Ammon's horn (tissue), 1 donor: ENCODE data around the gene PLCG2.
"Not testable (repeated sequence)": the region's sequence is repeated elsewhere in the genome, so short reads cannot be mapped to it uniquely, and the experiment has no call there.

Source experiments
- DNase-seq: peaks from one replicate; pipeline ENCODE4 v3.0.0-alpha.2; 2016; ENCODE audit warnings: low spot score

PLCG2 gene

DNA sequence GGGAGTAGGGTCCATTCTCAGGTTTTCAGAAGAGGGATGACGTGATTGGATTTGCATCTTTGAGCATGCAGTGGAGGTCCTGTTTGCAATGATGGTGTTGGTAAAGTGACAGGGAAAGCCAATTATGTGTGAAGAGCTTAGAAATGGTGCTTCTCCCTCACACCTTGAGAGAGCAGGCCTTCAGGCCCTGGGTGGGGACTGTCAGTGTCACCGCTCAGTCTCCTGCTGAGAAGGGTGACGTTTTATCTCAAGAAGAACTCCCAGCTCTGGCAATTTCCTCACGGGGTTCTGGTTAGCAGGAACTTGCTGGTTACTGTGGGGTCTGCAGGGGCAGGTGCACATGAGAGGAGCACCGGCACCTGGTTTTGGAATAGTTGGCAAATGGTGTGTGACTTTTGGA lies 11.2 kb downstream of the PLCG2 start:
- no peak for DNase-seq

DNA sequence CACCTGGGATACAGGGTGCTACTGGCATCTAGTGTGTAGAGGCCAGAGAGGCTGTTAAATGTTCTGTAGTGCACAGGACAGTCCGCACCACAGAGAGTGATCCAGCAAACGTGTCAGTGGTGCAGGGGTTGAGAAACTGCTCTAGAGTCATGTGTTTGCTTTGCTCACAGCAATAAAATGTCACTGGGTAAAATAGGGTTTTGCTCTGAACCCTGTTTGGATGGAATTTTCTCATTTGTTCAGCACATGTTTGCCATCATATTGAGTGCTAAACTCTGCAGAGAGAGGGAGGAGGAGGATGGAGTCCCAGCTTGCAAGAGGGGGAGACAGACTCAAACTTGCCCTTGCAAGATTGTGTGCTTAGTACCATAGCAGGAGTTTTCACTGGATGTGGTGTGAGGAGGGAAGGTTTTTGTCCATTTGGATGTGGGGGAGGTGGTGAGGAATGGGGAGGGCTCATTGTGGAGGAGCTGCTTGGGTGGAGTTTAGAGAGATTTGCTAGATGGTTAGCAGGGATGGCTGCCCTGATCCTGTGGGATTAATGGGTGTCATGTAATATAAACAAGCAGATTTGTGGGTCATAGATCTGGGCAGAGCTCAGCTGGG lies 11.8 kb downstream of the PLCG2 start:
- DNase-seq = no peak

DNA sequence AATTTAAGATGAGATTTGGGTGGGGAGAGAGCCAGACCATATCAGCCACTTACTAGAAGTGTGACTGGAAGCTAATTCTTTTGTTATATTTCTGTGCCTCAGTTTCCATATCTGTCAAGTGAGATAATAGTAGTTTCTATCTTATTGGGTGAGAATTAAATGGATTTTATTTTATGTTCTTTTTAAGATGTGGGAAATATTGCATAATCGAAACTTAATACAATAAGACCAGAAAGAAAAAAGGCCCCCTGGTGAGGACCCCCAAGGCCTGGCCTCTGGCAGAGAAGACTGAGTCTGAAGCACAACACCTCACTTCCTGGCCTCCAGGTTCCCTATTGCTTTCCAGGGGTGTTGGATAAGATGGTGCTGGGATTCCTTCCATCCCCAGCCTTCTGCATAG lies 13.7 kb downstream of the PLCG2 start:
- DNase-seq = no peak

DNA sequence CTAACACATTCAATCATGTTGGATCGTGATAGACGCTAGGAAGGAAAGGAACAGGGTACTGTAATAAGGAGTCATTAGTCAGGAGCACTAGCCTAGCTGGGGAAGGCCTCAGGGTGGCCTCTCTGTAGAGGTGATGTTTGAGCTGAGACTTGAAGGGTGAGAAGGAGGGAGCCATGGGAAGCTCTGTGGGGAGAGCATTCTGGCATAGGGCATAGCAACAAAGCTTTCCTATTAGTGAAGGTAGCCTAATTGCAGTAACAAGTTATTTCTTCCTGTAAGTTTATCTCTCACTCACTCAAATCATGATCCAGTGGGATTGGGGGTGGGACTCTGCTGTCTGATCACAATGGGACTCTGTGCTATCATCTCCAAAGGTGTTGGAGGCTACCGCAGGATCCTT lies 16.1 kb downstream of the PLCG2 start:
- DNase-seq = no peak

DNA sequence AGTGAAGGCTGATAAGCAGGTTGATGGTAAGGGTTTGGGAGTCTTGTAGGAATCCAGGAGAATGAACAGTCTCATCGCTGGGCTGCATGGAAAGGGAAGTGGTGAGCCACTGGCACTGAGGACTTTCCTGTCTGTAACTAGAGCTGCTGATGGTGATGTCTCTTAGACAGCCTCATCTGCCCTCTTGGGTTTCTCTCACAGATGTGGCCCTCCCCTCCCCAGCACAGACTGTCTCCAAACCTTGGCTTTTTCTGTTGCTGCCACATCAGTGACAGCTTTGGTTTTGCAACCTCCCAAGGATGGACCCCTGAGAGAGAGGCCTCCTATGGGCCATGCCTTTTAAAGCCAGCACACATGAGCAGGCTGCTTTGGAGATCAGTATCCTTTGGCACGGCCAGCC lies 16.9 kb downstream of the PLCG2 start:
- peak; percentile 52 for DNase-seq

DNA sequence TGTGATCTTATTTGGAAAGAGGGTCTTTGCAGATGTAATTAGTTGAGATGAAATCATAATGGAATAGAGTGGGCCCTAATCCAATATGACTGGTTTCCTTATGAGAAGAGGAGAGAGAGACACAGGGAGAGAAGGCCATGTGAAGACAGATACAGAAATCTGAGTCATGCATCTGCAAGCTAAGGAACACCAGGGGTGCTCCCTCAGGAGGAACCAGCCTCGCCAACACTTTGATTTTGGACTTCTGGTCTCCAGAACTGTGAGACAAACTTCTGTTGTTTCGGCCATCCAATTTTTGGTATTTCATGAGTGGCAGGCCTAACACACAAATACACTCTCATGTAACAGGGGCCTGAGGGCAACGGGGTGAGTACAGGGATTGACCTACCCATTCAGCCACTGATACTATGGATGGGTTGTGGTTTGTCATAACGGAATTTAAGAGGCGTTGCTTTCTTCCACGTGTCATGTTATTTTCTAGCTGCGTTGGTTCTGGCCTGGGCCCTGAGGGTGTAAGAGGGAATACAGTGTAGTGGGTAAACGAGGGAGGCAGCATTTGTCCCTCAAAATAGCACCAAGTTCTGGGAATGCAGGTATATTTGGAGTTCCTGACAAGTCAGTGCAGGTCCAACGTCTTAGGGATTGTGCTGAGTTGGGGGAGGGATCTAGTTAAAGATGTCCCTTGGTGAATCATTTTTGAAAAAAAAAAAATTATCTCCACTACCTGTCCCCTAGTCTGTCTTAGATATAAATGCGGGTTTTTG lies 17.7 kb downstream of the PLCG2 start:
- DNase-seq = no peak

DNA sequence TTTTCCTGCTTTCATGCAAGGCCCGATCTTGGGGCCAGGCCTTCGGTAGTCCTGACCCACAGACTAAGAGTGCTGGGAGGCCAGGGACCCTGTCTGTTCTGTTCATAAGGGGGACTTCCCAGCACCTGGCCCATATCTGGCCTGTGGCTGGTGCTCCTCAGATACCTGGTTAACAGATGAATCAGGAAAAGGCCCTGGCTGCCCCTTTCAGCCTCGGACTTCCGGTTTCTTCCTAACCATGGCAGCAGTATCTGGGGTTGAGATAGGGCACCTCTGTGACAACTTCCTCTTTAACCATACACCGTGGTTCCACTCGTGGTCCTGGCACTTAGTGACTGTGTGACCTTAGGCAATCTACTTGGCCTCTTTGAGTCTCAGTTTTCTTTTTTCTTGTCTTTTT lies 18.4 kb downstream of the PLCG2 start:
- peak; percentile 34 for DNase-seq

DNA sequence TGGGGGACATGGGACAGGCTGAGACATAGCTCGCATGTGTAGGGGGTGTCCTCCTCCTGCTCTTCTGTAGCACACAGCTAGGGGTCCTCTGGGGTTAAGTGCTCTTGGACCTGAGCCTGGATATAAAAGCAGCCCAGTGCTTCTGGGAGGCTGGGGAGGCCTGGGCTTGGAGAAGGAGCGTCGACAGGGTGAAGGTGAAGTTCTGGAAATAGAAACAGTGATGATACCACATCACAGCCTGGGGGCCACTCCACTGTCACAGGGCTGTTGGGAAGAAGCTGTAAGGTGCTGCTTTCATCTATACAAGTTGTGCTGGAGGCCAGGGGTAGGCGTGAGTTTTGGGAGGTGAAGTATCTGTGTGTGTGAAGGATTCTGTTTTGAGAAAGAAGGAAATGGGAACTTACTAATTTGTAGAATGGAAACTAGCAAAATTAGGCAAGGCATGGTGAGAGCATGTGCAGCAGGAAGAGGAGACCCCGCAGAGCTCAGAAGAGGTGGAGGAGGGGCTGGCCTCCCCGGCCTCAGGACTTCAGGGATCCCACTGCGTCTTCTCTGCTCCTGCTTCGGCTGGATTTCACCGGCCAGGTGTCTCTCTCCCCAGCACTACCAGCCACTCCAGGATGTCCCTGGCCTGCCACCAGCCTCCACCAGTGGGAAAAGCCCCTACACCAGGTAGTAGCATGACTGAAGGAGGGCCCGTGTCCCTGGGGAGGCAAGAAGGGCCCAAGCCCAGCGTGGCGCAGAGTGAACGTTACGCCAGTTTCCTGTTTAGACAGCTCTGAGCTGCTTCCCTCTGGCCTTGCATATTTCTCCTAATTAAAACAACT lies 19.4 kb downstream of the PLCG2 start:
- no peak for DNase-seq

DNA sequence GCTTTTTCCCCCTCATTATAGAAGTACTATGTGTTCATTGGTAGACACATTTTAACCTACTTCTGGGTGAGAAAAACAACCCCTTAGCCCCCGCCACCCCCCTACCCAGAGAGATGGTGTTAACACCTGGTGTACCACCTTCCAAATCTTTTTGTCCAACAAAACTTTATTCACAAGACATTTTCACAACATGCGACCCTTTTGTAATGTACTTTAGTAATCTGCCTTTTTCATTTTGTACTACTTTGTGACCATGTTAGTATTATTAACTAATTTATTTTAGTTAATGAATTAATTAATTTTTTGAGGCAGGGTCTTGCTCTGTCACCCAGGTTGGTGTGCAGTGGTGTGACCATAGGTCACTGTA lies 20.0 kb downstream of the PLCG2 start:
- no peak for DNase-seq

DNA sequence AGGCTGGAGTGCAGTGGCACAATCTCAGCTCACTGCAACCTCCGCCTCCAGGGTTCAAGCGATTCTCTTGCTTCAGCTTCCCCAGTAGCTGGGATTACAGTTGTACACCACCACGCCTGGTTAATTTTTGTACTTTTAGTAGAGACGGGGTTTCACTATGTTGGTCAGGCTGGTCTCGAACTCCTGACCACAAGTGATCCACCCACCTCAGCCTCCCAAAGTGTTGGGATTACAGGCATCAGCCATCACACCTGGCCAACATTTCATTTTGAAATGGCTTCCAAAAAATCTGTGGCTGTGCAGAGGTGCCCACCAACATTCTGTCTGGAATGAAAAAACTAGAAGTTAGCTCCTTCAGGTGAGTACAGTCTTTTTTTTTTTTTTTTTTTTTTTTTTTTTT lies 22.6 kb downstream of the PLCG2 start:
- DNase-seq = not testable (repeated sequence)

DNA sequence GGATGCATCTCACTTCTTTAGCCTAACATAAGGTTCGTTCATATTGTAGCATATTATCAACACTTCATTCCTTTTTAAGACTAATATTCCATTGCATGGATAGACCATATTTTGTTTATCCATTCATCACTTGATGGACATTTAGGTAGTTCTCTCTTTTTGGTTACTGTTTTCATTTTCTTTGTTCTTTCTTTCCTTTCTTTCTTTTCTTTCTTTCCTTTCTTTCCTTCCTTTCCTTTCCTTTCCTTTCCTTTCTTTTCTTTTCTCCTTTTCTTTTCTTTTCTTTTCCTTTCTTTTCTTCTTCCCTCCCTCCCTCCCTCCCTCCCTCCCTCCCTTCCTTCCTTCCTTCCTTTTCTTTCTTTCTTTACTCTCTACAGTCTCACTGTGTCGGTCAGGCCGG lies 24.2 kb downstream of the PLCG2 start:
- no peak for DNase-seq

DNA sequence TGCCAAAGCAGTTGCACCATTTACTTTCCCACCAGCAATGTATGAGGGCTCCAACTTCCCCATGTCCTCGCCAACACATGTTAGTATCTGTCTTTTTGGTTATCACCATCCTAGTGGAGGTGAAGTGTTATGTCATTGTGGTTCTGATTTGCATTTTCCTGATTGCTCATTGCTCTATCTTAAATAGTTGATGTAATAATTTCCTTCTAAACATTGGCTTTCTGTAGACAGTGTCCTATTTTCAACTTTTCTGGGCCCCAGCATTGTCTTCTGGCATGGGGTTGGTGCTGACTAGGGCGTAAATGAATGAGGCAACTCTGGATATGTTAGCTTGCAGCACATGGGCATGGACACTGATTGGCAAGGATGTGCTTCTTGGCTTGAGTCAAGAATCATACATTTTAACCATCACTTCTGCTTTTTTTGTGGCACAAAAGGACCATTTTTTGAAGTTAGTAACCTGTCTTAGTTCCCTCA lies 25.1 kb downstream of the PLCG2 start:
- no peak for DNase-seq

DNA sequence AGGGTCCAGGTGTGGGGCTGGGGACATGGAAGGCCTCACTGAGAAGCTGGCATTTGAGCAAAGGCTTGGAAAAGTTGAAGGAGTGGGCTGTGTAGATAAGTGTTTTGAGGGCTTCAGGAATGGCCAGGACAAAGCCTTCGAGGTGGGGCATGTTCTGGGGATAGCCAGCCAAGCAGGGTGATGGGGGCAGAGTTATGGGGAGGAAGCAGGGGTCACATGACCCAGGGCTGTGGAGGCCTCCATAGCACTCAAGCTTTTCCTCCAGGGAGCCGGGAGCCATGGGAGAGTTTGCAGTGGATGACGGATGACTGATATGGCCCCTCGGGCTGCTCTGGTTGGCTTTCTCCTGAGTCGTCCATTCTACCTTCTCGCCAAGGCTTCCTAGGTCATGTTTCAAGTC lies 27.6 kb downstream of the PLCG2 start:
- no peak for DNase-seq

DNA sequence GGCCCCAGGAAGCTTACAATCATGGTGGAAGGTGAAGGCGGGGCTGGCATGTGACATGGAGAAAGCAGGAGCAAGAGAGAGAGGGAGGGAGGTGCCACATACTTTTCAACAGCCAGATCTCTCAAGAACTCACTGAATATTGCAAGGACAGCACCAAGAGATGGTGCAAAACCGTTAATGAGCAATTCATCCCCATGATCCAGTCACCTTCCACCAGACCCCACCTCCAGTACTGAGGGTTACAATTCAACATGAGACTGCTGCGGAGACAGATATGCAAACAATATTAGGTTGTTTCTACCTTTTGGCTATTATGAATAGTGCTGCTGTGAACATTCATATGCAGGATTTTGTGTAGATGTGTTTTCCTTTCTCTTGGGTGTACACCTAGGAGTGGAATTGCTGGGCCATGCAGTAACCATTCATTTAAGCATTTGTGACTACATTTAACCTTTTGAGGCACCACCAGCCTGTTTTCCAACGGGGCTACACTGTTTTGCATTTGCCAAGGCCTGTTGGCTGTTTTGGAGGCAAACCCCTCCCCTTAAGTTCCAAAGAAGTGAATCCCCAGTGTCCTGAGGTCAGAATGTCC lies 28.8 kb downstream of the PLCG2 start:
- no peak for DNase-seq

DNA sequence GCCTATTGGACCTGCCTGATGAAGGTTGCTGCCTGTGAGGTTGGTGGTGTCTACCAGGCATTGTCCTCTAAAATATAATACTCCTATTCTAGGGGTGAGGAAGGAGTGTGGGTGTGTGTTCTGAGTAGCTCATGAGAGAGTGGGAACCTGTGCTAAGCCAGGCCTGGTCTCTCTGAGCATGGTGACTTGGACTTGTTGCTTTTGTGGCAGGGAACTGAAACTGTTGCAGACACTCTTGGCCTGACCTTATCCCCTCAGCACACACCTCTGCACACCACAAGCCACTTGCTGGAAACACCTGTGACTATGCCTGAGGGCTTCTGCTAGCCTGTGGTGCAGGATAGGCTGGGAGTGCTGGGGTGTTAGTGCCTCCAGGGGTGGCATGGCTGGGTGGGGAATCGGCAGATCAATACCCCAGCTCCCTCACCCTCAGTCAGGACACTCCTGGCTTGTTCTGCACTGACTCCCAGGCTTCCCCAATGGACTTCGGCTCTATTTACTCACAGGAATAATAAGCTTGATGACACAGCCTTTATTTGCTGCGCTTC lies 29.9 kb downstream of the PLCG2 start:
- no peak for DNase-seq

DNA sequence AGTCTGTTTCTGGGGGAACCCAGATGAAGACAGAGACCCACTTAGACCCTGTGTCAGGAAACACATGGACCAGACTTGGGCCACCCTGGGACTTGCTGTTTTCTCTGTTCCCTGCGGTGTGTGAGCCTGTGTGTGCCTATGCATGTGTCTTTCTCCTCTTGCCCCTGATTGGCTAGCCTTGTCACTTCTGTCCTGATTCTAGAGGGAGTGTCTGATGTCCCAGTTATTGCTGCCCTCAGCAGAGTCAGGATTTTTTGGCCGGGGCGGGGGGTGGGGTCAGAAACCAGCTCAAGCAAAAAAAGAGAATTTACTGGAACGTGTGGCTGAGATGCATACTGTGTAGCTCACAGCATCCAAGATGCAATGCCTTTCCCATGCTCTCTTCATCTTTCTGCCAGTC lies 30.5 kb downstream of the PLCG2 start:
- no peak for DNase-seq

DNA sequence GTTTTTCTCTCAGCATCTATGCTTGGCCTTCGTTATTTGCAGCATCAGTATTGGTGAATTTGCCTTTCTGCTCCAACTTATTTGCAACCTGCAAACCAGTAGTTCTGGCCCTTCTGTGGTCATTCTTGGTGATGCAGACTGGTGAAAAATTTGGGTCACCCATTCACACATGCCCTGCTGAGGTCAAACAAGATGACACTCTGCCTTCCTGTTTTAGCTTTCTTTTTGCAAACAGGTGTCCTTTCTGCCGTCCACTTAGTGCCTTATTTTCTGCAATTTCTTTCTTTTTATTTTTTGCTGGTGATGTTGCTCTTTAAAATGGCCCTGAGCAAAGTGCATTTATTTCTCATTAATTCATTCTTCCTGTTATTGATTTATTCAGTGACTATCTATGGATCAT lies 31.3 kb downstream of the PLCG2 start:
- DNase-seq = no peak

DNA sequence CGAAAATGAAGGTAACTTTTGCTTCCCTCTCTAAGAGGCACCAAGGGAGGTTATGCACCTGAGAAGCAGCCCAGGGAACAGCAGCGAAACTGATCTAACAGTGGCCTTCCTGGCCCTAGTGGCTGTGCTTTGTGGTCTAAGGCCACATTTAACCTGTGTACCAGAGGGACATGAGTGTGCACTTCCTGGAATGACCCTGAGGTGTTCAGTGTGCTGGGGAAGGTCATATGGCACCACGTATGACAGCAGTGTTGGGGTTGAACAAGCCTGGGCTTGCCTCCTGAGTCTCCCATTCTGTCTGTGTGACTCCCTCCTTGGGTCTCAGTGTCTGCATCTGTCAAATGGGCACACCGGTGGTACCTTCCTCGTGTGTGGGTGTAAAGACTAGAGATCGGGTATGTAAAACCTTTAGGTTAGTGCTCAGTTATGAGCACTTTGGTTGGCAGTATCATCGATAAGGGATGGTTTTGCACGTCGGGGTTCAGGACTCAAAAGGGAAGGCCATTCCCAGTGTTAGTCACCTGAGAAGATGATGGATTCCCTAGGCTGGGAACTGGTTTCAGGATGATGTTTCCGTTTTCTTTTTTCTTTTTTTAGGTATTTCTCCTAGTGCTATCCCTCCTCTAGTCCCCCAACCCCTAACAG lies 31.9 kb downstream of the PLCG2 start:
- no peak for DNase-seq

DNA sequence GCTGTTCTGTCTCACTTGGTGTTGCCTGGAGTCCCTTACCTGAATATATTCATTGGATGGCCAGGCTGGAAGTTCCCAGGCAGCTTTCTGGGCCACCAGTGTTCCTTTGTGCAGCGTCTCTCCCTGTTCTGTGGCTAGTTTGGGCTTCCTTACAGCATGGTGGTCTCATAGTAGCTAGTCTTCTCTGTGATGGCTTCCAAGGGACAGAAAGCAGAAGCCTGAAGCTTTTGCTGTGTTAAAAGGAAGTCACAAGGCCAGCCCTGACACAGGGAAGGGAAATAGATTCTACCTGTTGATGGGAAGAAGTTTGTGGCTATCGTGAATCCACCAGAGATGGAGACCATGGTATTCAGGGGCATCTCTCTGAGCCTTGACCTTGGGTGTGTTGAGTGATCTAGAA lies 34.6 kb downstream of the PLCG2 start:
- DNase-seq = no peak

DNA sequence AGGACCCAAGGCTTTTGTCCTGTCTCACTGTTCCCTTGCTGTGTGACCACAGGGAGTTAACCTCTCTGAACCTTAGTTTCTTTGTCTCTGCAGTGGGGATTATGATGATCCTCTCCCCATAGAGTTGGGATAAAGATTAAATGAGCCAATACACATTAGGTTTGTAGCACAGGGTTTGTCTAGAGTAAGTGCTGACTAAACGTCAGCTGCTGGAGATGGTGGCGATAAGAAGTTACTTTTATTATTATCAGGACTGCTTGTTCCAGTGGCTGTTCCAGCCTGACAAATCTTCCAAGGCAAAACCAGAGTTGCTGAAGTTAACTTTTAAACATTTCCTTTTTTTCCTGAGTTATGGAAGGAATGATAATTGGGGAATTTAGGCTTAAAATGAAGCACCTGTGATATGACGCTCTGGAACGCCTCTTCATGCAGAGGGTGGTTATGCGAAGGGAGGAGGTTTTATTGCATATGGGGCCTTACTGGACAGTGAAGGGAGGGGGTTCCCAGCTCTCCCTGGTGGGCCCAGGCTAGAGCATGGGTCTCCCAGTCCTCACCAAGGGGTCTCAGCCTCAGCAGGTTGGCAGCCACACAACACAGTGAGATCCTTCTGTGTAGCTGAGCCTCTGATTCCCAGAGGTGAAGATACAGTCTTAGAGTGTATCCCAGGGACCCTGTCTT lies 35.8 kb downstream of the PLCG2 start:
- DNase-seq = no peak

DNA sequence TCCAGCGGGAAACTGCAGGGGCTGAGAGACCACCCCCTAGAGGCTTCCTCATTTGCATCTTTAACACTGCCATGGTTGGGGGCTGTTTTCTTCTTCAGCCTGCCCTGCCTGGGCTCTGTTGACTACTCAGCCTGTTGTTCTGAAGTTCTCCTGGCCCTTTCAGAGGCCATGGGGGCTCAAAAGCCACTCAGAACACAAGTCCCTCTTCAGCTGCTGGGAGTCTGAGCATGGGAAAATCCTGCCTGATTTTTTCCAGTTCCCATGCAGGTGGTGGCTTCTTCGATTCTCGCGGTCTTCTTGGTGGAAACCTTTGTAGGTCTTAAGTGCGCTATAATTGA lies 36.3 kb downstream of the PLCG2 start:
- no peak for DNase-seq
